Liver (tissue), 9 donors: ENCODE results near the gene HDAC10. TPM values are rescaled to one million over a fixed set of nuclear protein-coding genes. Genes with fewer than 3 reads are reported as not detected.

Source experiments
- DNase-seq: peaks from one replicate; pipeline ENCODE4 v3.0.0-alpha.2; 2017; ENCODE audit warnings: low spot score
- H3K27ac ChIP-seq, 2 donors: one replicate each; pipeline ENCODE4 v1.7.0; 2013; ENCODE audit warnings: inconsistent platforms in 2 of 2, low read length in 2 of 2, control low read depth in 1 of 2, low read depth in 1 of 2, mild to moderate bottlenecking in 1 of 2
- H3K27me3 ChIP-seq, 4 donors: one replicate each; pipeline versions ENCODE4 v1.6.1 to v1.7.0; 2013; ENCODE audit warnings: low read length in 3 of 4, inconsistent platforms in 1 of 4, mild to moderate bottlenecking in 1 of 4, moderate library complexity in 1 of 4; ENCODE audit not compliant: control insufficient read depth in 4 of 4, insufficient read depth in 4 of 4
- H3K36me3 ChIP-seq, 4 donors: one replicate each; pipeline versions ENCODE4 v1.6.1 to v1.7.0; 2013; ENCODE audit warnings: low read length in 3 of 4, mild to moderate bottlenecking in 3 of 4, low read depth in 1 of 4, moderate library complexity in 1 of 4; ENCODE audit not compliant: control insufficient read depth in 4 of 4, insufficient read depth in 3 of 4
- H3K4me1 ChIP-seq, 4 donors: one replicate each; pipeline versions ENCODE4 v1.6.1 to v1.7.0; 2013; ENCODE audit warnings: low read length in 3 of 4, mild to moderate bottlenecking in 3 of 4, moderate library complexity in 1 of 4; ENCODE audit not compliant: control insufficient read depth in 4 of 4, insufficient read depth in 4 of 4
- H3K4me3 ChIP-seq, 3 donors: one replicate each; pipeline versions ENCODE4 v1.6.1 to v1.7.0; 2013; ENCODE audit warnings: low read length in 3 of 3, control low read depth in 1 of 3, low read depth in 1 of 3, mild to moderate bottlenecking in 1 of 3
- H3K9ac ChIP-seq, 2 donors: one replicate each; pipeline ENCODE4 v1.7.0; 2013; ENCODE audit warnings: low read length in 2 of 2, mild to moderate bottlenecking in 2 of 2, moderate library complexity in 2 of 2, control low read depth in 1 of 2, low read depth in 1 of 2
- H3K9me3 ChIP-seq, 4 donors: one replicate each; pipeline versions ENCODE4 v1.6.1 to v1.7.0; 2013; ENCODE audit warnings: low read length in 3 of 4; ENCODE audit not compliant: control insufficient read depth in 4 of 4
- EGR1 ChIP-seq, 2 donors: IDR thresholded peaks; 2 replicates each; pipeline ENCODE4 v1.6.1; 2016 to 2018; ENCODE audit warnings: antibody characterized with exemption in 2 of 2, low read depth in 2 of 2
- FOXA1 ChIP-seq: IDR thresholded peaks from 2 replicates; pipeline ENCODE4 v1.6.1; 2016; ENCODE audit warnings: antibody characterized with exemption
- FOXA2 ChIP-seq: IDR thresholded peaks from 2 replicates; pipeline ENCODE4 v1.6.1; 2016; ENCODE audit warnings: antibody characterized with exemption
- JUND ChIP-seq, 2 donors: IDR thresholded peaks; 2 replicates each; pipeline ENCODE4 v1.6.1; 2016; ENCODE audit warnings: antibody characterized with exemption in 2 of 2
- RAD21 ChIP-seq, 2 donors: IDR thresholded peaks; 2 replicates each; pipeline ENCODE4 v1.6.1; 2016; ENCODE audit warnings: antibody characterized with exemption in 2 of 2, mild to moderate bottlenecking in 2 of 2
- RXRA ChIP-seq, 2 donors: IDR thresholded peaks; 2 replicates each; pipeline ENCODE4 v1.6.1; 2017 to 2018; ENCODE audit warnings: antibody characterized with exemption in 2 of 2, mild to moderate bottlenecking in 1 of 2
- SP1 ChIP-seq: IDR thresholded peaks from 2 replicates; pipeline ENCODE4 v1.6.1; 2018; ENCODE audit warnings: antibody characterized with exemption, mild to moderate bottlenecking
- TAF1 ChIP-seq: conservative IDR thresholded peaks from 2 replicates; pipeline ENCODE4 v1.6.1; 2016; ENCODE audit warnings: antibody characterized with exemption, mild to moderate bottlenecking
- WGBS: extraction: QIAGEN DNeasy Blood & Tissue Kit; methylation state at CpG from one replicate; pipeline ENCODE4 v1.1.7; 2013; 5-methylcytosine and 5-hydroxymethylcytosine counted together
- polyA plus RNA-seq, 2 donors: library from polyadenylated mRNA; stranded (reverse) in 1 of 2; unstranded in 1 of 2; fragments of 200-250 nt in 1 of 2; fragments of >200 nt in 1 of 2; fragmentation: Nextera tagmentation in 1 of 2; extraction: Ambion mirVana in 1 of 2; gene quantifications; one replicate each; pipeline versions ENCODE4 v1.2.1 to v1.2.3, GENCODE V29; 2013 to 2015
- total RNA-seq, 2 donors: library from RNA; depleted of rRNA; stranded (reverse); fragments of >200 nt; gene quantifications; one replicate each; pipeline ENCODE4 v1.2.3, GENCODE V29; 2014
- TF ChIP-seq, protein P1 (sequence below): fragments of 150-350 bp; IDR thresholded peaks from 2 replicates; pipeline ENCODE4 v1.5.1; 2017; ENCODE audit warnings: improper control_type of control experiment, low read depth, low read length; ENCODE audit not compliant: missing input control
- TF ChIP-seq, protein P2 (sequence below): IDR thresholded peaks from 2 replicates; pipeline ENCODE4 v1.6.1; 2016; ENCODE audit warnings: antibody characterized with exemption, mild to moderate bottlenecking
- TF ChIP-seq, protein P3 (sequence below): IDR thresholded peaks from 2 replicates; pipeline ENCODE4 v1.6.1; 2016; ENCODE audit warnings: antibody characterized with exemption
- TF ChIP-seq, protein P4 (sequence below): IDR thresholded peaks from 2 replicates; pipeline ENCODE4 v1.6.1; 2016; ENCODE audit warnings: antibody characterized with exemption
- donor health status: healthy.
- donor health status: healthy.
- donor health status: healthy.
- donor health status: healthy.
- donor health status: healthy.

The HDAC10 gene, protein sequence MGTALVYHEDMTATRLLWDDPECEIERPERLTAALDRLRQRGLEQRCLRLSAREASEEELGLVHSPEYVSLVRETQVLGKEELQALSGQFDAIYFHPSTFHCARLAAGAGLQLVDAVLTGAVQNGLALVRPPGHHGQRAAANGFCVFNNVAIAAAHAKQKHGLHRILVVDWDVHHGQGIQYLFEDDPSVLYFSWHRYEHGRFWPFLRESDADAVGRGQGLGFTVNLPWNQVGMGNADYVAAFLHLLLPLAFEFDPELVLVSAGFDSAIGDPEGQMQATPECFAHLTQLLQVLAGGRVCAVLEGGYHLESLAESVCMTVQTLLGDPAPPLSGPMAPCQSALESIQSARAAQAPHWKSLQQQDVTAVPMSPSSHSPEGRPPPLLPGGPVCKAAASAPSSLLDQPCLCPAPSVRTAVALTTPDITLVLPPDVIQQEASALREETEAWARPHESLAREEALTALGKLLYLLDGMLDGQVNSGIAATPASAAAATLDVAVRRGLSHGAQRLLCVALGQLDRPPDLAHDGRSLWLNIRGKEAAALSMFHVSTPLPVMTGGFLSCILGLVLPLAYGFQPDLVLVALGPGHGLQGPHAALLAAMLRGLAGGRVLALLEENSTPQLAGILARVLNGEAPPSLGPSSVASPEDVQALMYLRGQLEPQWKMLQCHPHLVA
- total RNA-seq (10 to 100 TPM; 11.4 to 18.2 TPM), polyA plus RNA-seq (10 to 100 TPM in 1 of 2 donors, 1 to 10 TPM in 1; 6.2 to 15.9 TPM)

DNA sequence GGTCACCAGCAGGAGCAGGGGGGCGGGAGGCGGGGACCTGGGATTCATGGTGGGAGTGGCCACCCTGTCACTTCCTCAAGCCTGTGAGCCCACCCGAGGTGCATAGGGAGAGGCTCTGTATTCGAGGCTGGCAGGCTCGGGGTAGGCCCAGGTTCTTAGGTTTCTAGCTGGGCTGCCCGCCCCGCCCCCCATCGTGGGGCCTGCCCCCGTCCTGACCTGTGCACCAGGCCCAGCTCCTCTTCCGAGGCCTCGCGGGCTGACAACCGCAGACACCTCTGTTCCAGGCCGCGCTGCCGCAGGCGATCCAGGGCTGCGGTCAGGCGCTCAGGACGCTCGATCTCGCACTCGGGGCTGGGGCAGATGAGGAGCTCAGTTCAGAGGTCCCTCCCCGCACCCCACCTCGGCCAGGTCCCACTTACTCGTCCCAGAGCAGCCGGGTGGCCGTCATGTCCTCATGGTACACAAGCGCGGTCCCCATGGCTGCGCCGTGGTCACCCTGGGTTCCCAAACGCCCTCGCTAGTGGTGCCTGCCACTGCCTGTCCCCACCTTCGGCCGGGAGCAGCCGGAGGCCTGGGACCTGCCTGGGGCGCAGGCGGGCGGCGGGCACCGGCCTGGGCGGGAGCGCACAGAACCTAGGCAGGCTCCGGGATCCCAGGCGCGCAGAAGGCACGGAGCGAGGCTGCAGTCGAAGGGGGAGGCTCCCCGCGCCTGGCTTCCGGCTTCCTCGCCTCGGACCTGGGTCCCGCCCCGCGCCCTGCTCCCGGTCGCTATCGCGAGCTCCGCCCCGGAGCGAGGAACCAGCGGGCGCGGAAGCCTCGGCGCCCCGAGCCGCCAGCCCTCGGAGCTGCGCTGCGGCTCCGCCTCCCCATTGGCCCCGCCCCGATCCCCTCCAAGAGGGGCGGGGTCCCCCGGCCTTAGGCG, at the start of gene HDAC10:
HDAC10 (minus strand) TSS at position 711 of the 922 bp plus-strand sequence; CDS start at position 478, 233 bp downstream.
- Histone ChIP-seq H3K27ac (peak within 1 kb of the TSS; percentile 38 to 39), H3K27me3 (no peaks in the 10 kb centered on the region), H3K4me1 (peaks cover 10 to 47% (median 29%) of the 10 kb centered on the region in 4 donors), H3K4me3 (peak within 1 kb of the TSS; percentile 6 to 83 (median 73)), H3K36me3 (peaks cover 0 to 4% (median 2%) of the 10 kb centered on the region in 4 donors), H3K9me3 (no peaks in the 10 kb centered on the region), H3K9ac (no peak within 1 kb of the TSS)
- WGBS = 2% methylated on average over 81 of the region's 81 CpGs
- DNase-seq = peak; percentile 76
- TF ChIP-seq TAF1 (no peak), FOXA1 (no peak), RAD21 (IDR thresholded peaks at IDR 0.05) (peak in 1 of 2 donors; percentile 19), JUND (IDR thresholded peaks at IDR 0.05) (no peak)

DNA sequence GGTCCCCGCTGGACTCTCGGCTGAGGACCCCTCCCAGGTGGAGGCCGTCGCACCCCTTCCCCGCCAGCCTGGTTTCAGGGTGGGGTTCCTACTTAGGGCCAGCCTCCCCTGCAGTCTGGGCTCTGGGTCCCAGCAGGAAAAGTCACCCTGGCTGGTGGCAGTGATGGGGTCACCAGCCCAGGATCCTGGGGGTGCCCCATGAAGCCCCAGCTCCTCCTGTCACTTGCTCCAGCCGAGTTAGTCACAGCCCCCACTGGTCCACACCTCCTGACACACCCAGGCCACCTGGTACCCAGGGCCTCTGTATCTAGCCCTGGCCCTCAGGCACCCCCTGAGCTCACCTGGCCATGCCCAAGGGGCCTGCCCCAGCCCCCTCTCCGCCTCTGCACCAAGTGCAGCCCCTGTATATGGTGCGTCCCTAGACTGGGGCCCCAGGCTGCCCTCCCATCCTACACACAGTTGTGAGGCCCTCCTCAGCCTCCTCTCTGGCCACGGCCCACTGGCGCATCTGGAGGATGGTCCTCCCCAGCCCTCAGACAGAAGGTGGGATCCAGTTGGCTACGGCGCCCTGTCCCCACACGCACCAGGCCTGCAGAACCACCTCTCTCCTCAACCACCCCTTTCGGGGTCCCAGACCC, 49.7 kb upstream of the HDAC10 start:
- Histone ChIP-seq H3K27ac (no peak overlapping the region), H3K4me3 (no peak overlapping the region), H3K4me1 (peaks cover 49 to 92% (median 75%) of the 10 kb centered on the region in 4 donors), H3K27me3 (no peaks in the 10 kb centered on the region), H3K36me3 (no peaks in the 10 kb centered on the region), H3K9me3 (no peaks in the 10 kb centered on the region), H3K9ac (no peak overlapping the region)
- TF ChIP-seq, protein P1, sequence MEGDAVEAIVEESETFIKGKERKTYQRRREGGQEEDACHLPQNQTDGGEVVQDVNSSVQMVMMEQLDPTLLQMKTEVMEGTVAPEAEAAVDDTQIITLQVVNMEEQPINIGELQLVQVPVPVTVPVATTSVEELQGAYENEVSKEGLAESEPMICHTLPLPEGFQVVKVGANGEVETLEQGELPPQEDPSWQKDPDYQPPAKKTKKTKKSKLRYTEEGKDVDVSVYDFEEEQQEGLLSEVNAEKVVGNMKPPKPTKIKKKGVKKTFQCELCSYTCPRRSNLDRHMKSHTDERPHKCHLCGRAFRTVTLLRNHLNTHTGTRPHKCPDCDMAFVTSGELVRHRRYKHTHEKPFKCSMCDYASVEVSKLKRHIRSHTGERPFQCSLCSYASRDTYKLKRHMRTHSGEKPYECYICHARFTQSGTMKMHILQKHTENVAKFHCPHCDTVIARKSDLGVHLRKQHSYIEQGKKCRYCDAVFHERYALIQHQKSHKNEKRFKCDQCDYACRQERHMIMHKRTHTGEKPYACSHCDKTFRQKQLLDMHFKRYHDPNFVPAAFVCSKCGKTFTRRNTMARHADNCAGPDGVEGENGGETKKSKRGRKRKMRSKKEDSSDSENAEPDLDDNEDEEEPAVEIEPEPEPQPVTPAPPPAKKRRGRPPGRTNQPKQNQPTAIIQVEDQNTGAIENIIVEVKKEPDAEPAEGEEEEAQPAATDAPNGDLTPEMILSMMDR = no peak
- TF ChIP-seq TAF1 = no peak
- TF ChIP-seq, protein P2, sequence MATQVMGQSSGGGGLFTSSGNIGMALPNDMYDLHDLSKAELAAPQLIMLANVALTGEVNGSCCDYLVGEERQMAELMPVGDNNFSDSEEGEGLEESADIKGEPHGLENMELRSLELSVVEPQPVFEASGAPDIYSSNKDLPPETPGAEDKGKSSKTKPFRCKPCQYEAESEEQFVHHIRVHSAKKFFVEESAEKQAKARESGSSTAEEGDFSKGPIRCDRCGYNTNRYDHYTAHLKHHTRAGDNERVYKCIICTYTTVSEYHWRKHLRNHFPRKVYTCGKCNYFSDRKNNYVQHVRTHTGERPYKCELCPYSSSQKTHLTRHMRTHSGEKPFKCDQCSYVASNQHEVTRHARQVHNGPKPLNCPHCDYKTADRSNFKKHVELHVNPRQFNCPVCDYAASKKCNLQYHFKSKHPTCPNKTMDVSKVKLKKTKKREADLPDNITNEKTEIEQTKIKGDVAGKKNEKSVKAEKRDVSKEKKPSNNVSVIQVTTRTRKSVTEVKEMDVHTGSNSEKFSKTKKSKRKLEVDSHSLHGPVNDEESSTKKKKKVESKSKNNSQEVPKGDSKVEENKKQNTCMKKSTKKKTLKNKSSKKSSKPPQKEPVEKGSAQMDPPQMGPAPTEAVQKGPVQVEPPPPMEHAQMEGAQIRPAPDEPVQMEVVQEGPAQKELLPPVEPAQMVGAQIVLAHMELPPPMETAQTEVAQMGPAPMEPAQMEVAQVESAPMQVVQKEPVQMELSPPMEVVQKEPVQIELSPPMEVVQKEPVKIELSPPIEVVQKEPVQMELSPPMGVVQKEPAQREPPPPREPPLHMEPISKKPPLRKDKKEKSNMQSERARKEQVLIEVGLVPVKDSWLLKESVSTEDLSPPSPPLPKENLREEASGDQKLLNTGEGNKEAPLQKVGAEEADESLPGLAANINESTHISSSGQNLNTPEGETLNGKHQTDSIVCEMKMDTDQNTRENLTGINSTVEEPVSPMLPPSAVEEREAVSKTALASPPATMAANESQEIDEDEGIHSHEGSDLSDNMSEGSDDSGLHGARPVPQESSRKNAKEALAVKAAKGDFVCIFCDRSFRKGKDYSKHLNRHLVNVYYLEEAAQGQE = no peak
- TF ChIP-seq, protein P3, sequence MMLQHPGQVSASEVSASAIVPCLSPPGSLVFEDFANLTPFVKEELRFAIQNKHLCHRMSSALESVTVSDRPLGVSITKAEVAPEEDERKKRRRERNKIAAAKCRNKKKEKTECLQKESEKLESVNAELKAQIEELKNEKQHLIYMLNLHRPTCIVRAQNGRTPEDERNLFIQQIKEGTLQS = no peak
- no peak for TF ChIP-seq EGR1 (IDR thresholded peaks at IDR 0.05; ENCODE audit: low read depth in 2 of 2)
- no peak for TF ChIP-seq SP1
- TF ChIP-seq, protein P4, sequence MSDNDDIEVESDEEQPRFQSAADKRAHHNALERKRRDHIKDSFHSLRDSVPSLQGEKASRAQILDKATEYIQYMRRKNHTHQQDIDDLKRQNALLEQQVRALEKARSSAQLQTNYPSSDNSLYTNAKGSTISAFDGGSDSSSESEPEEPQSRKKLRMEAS = no peak
- TF ChIP-seq RXRA (IDR thresholded peaks at IDR 0.05) = no peak
- no peak for TF ChIP-seq FOXA2
- no peak for TF ChIP-seq RAD21 (IDR thresholded peaks at IDR 0.05)
- DNase-seq = no peak
- 67% methylated on average over 14 of the region's 14 CpGs for WGBS
